ENCODE measurements around the gene IMMP1L. TPM values are rescaled to one million over a fixed set of nuclear protein-coding genes. Genes with fewer than 3 reads are reported as not detected.

Gene IMMP1L
- polyA plus RNA-seq, 2 of the 4 experiments (the other 2 are of a cell fraction) = 96.5 to 135 TPM

GRCh38 chr11:31404614-31405013, 104.8 kb downstream of the IMMP1L start:
- no peak overlapping the region for H3K4me3 ChIP-seq
- TF ChIP-seq ESRRA (IDR thresholded peaks at IDR 0.05; ENCODE audit: borderline replicate concordance, low read length) = no peak
- ChIA-PET POLR2A (no interaction called here), CTCF (interaction anchor here (0.6 to 0.9 kb wide), 2 partner anchors 12 to 828 kb away, joined by 3 read pairs; no protein-coding TSS in a partner anchor)
- no peak overlapping the region for H3K4me2 ChIP-seq
- H3K4me1 ChIP-seq = no peaks in the 10 kb centered on the region
- no peak overlapping the region for H3K27ac ChIP-seq
- DNase-seq (ENCODE audit: low read depth in 1 of 2, low spot score in 1 of 2) = no peak
- no peak for FAIRE-seq
- H3K9me3 ChIP-seq = no peaks in the 10 kb centered on the region
- no peak for ATAC-seq

- Histone ChIP-seq H3K27ac (no peak overlapping the region), H3K9me3 (no peaks in the 10 kb centered on the region), H3K4me1 (no peaks in the 10 kb centered on the region), H3K4me3 (no peak overlapping the region), H3K4me2 (no peak overlapping the region)
- FAIRE-seq = peak; percentile 54
- ATAC-seq = peak in 1 of 2 experiments; percentile 52; a peak in 2 of 6 replicates
- POLR2A ChIA-PET = interaction anchor here (0.6 kb wide), 1 partner anchor 602 kb away, joined by 4 read pairs; no protein-coding TSS in a partner anchor
- 38% methylated on average over 5 of the region's 5 CpGs for WGBS (ENCODE audit: missing lambda C conversion rate)
- peak; percentile 5 to 10 for DNase-seq (ENCODE audit: low read depth in 1 of 2, low spot score in 1 of 2)
- TF ChIP-seq RNF2 (IDR thresholded peaks at IDR 0.05; ENCODE audit: borderline replicate concordance, low read depth) (no peak), CTCF (IDR thresholded peaks at IDR 0.05) (peak; percentile 61), RAD21 (conservative IDR thresholded peaks at IDR 0.05 in 1 of 2, IDR thresholded peaks at IDR 0.05 in 1 of 2) (peak; percentile 64 to 68; a peak in 4 of 5 replicates), SMC3 (IDR thresholded peaks at IDR 0.05) (peak; percentile 44; the same call in 2 of the 3 replicates)
- CTCF ChIA-PET = interaction anchor here (0.6 to 4.9 kb wide), 10 partner anchors 9 to 779 kb away, joined by 3 to 33 read pairs (median 4); no protein-coding TSS in a partner anchor
Measured at GRCh38 chr11:31397239-31397834, 112.1 kb downstream of the IMMP1L start.

GRCh38 chr11:31387379-31387778, 122.0 kb downstream of the IMMP1L start:
- Histone ChIP-seq H3K27ac (no peak overlapping the region), H3K4me2 (no peak overlapping the region), H3K4me1 (no peaks in the 10 kb centered on the region), H3K4me3 (no peak overlapping the region), H3K9me3 (no peaks in the 10 kb centered on the region; the same call in 2 of the 3 replicates)
- no peak for TF ChIP-seq KDM1A (IDR thresholded peaks at IDR 0.05; ENCODE audit: low read depth)
- no peak for TF ChIP-seq USF2 (IDR thresholded peaks at IDR 0.05)
- TF ChIP-seq CHD2 (IDR thresholded peaks at IDR 0.05; ENCODE audit: low read length, partially characterized antibody) = no peak
- TF ChIP-seq CBX8 (IDR thresholded peaks at IDR 0.05) = no peak
- TF ChIP-seq HMGXB4 (CRISPR knock-in tag; IDR thresholded peaks at IDR 0.05; ENCODE audit: borderline replicate concordance) = no peak
- no peak for TF ChIP-seq REST (IDR thresholded peaks at IDR 0.05)
- TF ChIP-seq TFCP2L1 (CRISPR knock-in tag; IDR thresholded peaks at IDR 0.05) = no peak
- no peak for TF ChIP-seq FOSL2 (IDR thresholded peaks at IDR 0.05)
- no peak for TF ChIP-seq FOSL2 (CRISPR knock-in tag; IDR thresholded peaks at IDR 0.05)
- no peak for TF ChIP-seq FOSB (CRISPR knock-in tag; IDR thresholded peaks at IDR 0.05)
- no peak for TF ChIP-seq CEBPB (IDR thresholded peaks at IDR 0.05)
- no peak for TF ChIP-seq EHMT2 (IDR thresholded peaks at IDR 0.05; ENCODE audit: low read depth)
- no peak for TF ChIP-seq SREBF2 (IDR thresholded peaks at IDR 0.05)
- TF ChIP-seq MAX (IDR thresholded peaks at IDR 0.05) = no peak
- TF ChIP-seq EHF (CRISPR knock-in tag; IDR thresholded peaks at IDR 0.05) = no peak
- TF ChIP-seq ESRRA (IDR thresholded peaks at IDR 0.05; ENCODE audit: borderline replicate concordance, low read length) = no peak
- no peak for TF ChIP-seq JUNB (IDR thresholded peaks at IDR 0.05)
- no peak for TF ChIP-seq HEYL (CRISPR knock-in tag; IDR thresholded peaks at IDR 0.05)
- no peak for TF ChIP-seq ZSCAN20 (CRISPR knock-in tag; IDR thresholded peaks at IDR 0.05)
- no peak for TF ChIP-seq RCOR1 (IDR thresholded peaks at IDR 0.05; ENCODE audit: low read depth, low read length)
- TF ChIP-seq RAD21 (conservative IDR thresholded peaks at IDR 0.05 in 1 of 2, IDR thresholded peaks at IDR 0.05 in 1 of 2) = no peak
- no peak for DNase-seq (ENCODE audit: low read depth in 1 of 2, low spot score in 1 of 2)
- no peak for ATAC-seq
- WGBS (ENCODE audit: missing lambda C conversion rate) = 90% methylated on average over 2 of the region's 2 CpGs
- no peak for FAIRE-seq
- ChIA-PET POLR2A (no interaction called here), CTCF (no interaction called here)

Data from A549 (cell line).